Right renal pelvis (tissue), 4 donors: ENCODE results near the gene SCAPER. TPM values are rescaled to one million over a fixed set of nuclear protein-coding genes. Genes with fewer than 3 reads are reported as not detected.
"Not testable (repeated sequence)": the region's sequence is repeated elsewhere in the genome, so short reads cannot be mapped to it uniquely, and the experiment has no call there.

Source experiments
- DNase-seq, 4 donors: peaks; one replicate each; pipeline ENCODE4 v3.0.0-alpha.2; 2013; ENCODE audit warnings: low read depth in 4 of 4, low spot score in 3 of 4, missing footprints in 1 of 4
- polyA plus RNA-seq, 4 donors: library from polyadenylated mRNA; unstranded; fragments of 120-200 nt; gene quantifications; one replicate each; pipeline ENCODE4 v1.2.1, GENCODE V29; 2013; ENCODE audit not compliant: insufficient read length in 4 of 4

SCAPER gene
- polyA plus RNA-seq, 4 donors: 24.9 to 30.0 (median 28.0) TPM

- no peak for DNase-seq
Measured at GRCh38 chr15:76584868-76585575, 320.1 kb downstream of the SCAPER start.

GRCh38 chr15:76582550-76582949 is 322.6 kb downstream of the SCAPER start:
- DNase-seq: no peak

- DNase-seq: no peak
Measured at GRCh38 chr15:76577879-76578512, 327.1 kb downstream of the SCAPER start.

DNA sequence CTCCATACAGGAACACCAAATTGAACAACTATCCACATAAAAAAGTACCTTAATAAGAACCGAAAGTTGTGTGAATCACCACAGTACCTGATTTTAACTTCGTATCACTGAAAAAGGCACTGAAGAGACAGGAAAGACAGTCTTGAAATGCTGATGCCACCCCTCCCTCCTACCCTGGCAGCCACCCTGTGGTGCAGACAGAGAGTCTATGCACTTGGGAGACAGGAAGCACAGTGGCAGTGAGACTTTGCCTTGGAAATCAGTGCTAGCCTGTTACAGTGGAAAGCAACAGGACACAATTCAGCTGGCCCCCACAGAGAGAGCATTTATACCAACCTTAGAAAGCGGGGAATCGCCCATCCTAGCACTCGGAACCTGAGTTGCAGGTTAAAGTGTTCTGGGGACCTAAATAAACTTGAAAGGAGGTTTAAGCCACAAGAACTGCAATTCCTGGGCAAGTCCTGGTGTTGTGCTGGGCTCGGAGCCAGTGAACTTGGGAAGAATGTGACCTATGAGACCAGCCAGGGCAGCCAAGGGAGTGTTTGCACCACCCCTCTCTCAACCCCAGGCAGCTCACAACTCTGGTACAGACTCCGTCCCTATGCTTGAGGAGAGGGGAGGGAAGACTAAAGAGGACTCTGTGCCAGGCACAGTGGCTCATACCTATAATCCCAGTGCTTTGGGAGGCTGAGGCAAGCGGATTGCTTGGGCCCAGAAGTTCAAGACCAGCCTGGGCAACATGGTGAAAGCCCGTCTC is 328.4 kb downstream of the SCAPER start:
- peak in 3 of 4 donors; percentile 14 to 33 (median 14) for DNase-seq

- no peak for DNase-seq
Measured at GRCh38 chr15:76575679-76576078, 329.5 kb downstream of the SCAPER start.

DNA sequence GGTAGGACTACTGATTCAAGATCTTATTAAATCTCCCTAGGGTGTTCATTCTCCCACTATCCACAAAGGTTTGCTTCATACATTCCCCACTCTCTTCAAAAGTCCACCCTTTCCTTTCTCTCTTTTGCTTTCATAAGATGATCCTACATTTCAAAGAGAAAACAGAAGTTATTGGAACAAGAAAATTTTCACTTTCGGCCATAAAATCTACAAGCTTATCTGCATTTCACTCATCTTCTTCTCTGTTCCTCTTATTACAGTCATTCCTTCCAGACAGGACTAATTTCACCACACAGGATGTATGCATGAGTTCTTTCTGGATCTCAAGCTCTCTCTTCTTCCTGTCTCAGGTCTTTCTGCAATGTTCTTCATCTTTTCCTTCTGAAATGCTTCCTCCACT is 329.9 kb downstream of the SCAPER start:
- no peak for DNase-seq

- no peak for DNase-seq
Measured at GRCh38 chr15:76572983-76573314, 332.2 kb downstream of the SCAPER start.

- no peak for DNase-seq
Measured at GRCh38 chr15:76566276-76566675, 338.9 kb downstream of the SCAPER start.

DNA sequence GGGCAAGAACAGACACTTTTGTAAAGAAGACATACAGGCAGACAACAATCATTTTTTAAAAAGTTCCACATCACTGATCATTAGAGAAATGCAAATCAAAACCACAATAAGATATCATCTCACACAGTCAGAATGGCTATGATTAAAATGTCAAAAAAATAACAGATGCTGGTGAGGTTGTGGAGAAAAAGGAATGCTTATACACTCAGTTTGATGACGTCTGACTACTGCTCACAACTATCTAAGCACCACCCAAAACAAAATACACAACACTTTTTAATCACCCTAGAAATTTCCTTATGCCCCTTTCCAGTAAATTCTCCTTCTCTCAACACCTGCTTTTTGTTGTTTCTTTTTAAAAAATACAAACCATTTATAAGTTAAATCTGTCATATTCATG is 339.8 kb downstream of the SCAPER start:
- DNase-seq: no peak

GRCh38 chr15:76555247-76555646 is 349.9 kb downstream of the SCAPER start:
- no peak for DNase-seq

DNA sequence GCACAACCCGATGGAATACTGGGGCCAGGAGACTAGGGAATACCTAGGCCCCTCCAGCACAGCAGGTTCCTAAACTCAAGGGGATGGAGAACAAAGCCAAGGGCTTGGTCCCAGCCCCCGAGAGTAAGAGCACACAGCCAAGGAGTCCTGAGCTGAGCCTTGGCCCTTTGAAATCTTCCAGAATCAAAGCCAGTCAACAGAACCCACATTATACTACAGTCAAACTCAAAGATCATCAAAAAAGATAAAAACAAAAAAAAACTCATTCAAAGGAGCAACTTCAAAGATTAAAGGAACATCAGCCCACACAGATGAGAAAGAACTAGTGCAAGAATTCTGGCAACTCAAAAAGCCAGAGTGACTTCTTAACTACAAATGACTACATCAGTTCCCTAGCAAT is 351.6 kb downstream of the SCAPER start:
- DNase-seq: no peak

GRCh38 chr15:76553102-76553501 is 352.0 kb downstream of the SCAPER start:
- no peak for DNase-seq

GRCh38 chr15:76546805-76547204 is 358.3 kb downstream of the SCAPER start:
- no peak for DNase-seq

DNA sequence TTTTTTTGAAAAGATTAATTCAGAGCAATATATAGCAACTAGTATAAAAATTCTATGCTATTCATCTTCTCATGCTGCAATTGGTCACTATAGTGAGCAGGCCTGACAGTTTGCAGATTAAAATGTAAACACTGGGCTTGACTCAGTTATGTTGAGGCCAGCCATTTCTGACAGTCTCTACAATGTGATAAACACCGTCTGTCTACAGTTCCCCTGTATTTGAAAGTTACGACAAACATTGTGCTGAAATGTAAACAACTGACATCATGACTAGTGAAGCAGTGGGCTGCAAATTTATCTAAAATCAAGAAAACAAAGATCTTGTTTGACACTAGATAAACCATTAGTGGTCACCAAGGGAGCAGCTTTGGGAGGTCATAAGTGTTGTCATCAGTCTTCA is 371.1 kb downstream of the SCAPER start:
- DNase-seq: peak in 1 of 4 donors; percentile 10

DNA sequence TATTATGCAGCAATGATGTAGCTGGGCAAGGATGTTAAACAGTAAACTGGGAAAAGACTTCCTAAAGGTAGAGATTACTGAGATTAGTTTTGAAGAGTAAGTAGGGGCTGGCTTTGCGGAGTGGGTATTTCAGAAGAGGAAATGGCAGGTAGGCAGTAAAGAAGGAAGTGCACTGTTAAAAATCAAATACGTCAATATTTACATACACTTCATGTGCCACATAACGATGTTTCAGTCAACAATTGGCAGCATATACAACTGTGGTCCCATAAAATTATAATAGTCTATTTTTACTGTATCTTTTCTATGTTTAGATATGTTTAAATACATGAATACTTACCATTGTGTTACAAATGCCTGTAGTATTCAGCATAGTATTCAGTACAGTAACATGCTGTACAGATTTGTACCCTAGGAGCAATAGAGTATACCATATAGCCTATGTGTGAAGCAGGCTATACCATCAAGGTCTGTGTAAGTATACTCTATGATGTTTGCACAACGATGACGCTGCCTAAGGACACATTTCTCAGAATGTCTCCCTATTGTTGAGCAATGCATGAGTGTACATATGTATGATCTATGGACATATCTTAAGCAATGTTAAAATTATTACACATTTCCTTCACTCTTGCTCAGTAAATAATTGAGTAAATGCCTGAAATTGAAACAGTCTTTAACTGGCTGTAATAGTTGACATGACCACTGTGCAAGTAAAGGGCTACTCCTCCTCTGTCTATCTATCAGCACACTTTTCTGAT is 371.9 kb downstream of the SCAPER start:
- DNase-seq: no peak

DNA sequence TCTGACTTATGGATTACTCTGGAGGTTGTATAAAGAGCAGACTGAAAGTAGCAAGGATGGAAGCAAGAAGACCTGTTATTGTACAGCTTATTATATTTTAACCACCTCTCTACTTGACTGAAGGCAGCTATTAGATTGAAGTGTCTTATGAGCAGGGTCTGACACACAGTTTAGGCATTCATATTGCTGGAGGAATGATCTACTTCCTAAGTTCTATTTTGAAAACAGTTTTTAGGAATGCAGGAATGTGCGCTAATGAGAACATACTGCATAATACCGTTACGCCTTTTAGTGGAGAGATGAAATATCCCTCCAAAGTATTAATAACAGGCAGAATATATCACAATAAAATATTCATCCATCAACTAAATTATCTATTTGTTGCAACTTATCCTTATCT is 375.2 kb downstream of the SCAPER start:
- no peak for DNase-seq

DNA sequence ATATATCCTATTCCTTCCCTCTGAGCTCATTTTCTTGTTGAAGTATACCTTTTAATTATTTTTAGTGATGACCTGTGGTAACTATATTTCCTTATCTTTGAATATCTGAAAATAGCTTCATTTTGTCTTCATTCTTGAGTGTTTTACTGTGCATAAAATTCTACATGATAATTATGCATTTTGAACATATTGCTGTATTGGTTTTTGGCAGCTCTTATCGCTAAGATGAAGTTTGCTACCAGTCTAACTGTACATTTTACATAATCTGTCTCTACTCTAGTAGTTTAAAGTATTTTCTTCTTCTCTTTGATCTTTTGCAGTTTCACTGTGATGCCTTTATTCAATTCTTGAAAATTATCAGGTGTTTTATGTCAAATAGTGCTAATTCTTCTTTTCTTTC is 379.0 kb downstream of the SCAPER start:
- no peak for DNase-seq

GRCh38 chr15:76517910-76518309 is 387.2 kb downstream of the SCAPER start:
- DNase-seq: no peak

DNA sequence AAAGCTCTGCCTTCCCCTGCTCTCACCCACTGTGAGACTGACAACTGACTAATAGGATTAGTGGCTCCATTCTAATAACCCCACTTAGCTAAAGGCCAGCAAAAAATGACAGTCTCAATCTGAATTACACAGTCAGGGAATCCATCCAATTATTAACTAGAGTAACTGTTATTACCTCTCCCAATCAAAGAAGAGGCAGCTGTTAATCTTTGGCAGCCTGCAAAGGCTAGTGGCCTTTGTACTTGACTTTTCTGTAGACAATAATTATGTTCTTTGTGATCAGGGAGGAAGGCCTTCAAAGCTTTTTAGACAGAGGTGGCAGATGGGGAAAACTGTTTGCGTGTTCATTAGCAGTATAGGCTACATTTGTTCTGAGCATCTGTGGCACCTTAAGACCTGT is 390.9 kb downstream of the SCAPER start:
- DNase-seq: peak in 1 of 4 donors; percentile 5

DNA sequence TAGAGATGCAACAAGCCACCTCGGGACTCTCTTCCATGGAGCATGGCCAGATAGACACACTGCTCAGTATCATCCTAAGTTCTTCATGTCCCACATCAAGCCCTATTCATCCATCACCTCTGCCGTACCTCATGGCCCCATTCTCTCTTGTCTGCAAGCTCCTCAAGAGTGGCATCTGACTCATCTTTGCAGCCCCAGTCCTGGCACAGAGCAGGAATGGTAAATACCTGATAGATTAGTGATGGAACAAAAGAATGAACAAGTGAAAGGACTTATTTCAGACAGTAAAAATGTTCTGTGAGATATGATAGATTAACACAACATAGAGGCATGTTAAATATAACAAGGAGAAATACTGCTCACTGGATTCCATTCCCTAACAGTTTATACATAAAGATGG is 392.2 kb downstream of the SCAPER start:
- DNase-seq: no peak

GRCh38 chr15:76510663-76511062 is 394.5 kb downstream of the SCAPER start:
- DNase-seq: not testable (repeated sequence)
